GM23248 (cell line): ENCODE results near the gene CORO2A.

ENCODE experiments used
- EZH2 ChIP-seq: fragments of 200-600 bp; sonication (generic); IDR thresholded peaks from 2 replicates; pipeline ENCODE4 v1.6.1; 2018; ENCODE audit warnings: antibody characterized with exemption, mild to moderate bottlenecking; ENCODE audit not compliant: insufficient read depth, poor library complexity, severe bottlenecking
- EZH2phosphoT487 ChIP-seq: fragments of 200-600 bp; sonication (generic); IDR thresholded peaks from 2 replicates; pipeline ENCODE4 v1.6.1; 2018; ENCODE audit warnings: antibody characterized with exemption, moderate library complexity, mild to moderate bottlenecking, low read depth; ENCODE audit not compliant: insufficient read depth

DNA sequence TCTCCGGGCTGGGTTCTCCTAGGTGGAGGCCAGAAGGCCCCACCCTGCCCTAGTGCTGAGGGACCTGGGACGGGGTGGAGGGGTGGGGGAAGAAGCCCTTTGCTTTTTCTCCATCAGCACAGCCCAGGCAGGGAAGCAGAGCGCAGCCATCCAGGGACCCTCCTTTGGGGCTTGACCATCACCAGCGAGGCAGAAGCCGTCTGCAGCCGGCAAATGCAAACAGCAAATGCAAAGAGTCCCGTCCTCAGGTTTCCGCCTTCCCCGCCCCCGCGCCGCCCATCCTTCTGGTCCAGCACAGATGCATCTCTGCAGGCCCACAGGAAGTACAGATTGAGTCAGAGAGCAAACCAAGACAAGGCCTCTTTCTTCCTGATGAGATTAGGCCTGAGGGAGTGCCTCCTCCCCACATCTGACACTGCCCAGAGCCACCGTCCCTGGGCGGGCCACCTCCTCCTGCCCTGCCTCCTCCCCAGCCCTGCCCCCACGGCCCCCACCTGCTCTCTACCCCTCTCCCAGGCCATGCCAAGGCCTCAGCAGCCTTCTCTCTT, 23.4 kb downstream of the CORO2A start:
- no peak for TF ChIP-seq EZH2
- TF ChIP-seq EZH2phosphoT487, result no peak
